Measurements from ENCODE around the gene MED31. TPM values are rescaled to one million over a fixed set of nuclear protein-coding genes. Genes with fewer than 3 reads are reported as not detected.

Gene MED31
- total RNA-seq, 1 donor from 2014 or later, result 17.6 TPM

DNA sequence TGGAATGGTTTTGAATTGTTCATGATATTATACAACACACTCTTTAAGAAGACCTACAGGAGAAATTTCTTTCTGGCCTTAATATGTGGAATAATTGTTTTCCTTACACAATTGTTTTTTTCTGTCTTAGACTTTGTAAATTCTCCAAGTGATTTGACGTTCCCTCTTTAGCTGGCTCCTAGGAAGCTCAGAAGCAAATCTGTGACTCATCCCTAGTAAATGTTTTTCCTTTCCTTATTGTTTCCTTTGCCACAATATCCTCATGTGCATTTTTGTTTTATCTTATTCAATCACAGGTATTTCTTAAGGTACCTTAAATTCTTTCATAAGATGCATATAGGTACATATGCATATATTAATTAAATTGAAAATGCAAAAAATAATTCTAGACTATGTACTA lies 24.4 kb downstream of the MED31 start:
- TF ChIP-seq, protein P1, sequence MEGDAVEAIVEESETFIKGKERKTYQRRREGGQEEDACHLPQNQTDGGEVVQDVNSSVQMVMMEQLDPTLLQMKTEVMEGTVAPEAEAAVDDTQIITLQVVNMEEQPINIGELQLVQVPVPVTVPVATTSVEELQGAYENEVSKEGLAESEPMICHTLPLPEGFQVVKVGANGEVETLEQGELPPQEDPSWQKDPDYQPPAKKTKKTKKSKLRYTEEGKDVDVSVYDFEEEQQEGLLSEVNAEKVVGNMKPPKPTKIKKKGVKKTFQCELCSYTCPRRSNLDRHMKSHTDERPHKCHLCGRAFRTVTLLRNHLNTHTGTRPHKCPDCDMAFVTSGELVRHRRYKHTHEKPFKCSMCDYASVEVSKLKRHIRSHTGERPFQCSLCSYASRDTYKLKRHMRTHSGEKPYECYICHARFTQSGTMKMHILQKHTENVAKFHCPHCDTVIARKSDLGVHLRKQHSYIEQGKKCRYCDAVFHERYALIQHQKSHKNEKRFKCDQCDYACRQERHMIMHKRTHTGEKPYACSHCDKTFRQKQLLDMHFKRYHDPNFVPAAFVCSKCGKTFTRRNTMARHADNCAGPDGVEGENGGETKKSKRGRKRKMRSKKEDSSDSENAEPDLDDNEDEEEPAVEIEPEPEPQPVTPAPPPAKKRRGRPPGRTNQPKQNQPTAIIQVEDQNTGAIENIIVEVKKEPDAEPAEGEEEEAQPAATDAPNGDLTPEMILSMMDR (conservative IDR thresholded peaks at IDR 0.05), result no peak
- no peaks in the 10 kb centered on the region for H3K9me3 Mint-ChIP-seq
- H3K4me3 Mint-ChIP-seq, result no peak overlapping the region
- no peaks in the 10 kb centered on the region for H3K4me1 Mint-ChIP-seq (ENCODE audit: unreplicated experiment)
- no peaks in the 10 kb centered on the region for H3K27me3 Mint-ChIP-seq
- DNase-seq (ENCODE audit: extremely low spot score, unreplicated experiment), result no peak
- no peak overlapping the region for H3K27ac Mint-ChIP-seq
- peaks cover 15% of the 10 kb centered on the region for H3K36me3 Mint-ChIP-seq

DNA sequence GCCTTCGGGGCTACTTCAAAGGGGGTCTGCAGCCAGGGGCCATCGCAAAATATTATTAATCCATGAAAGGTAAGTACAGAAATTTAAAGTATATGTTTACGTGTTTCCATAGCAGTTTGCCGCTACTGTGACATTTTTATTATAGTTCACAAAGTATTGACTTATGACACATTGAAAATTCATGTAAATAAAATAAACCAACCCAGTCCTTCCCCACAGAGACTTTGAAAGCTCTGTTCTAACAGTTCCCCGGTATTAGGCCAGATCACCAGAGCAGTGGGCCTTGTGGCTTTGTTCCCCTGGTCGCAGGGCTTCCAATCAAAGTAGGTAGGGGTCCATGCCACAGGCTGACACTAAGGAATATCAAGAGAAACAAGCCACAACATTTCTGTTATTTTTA lies 24.8 kb downstream of the MED31 start:
- Mint-ChIP-seq H3K27me3 (no peaks in the 10 kb centered on the region), H3K9me3 (no peaks in the 10 kb centered on the region), H3K36me3 (peaks cover 14% of the 10 kb centered on the region), H3K4me1 (ENCODE audit: unreplicated experiment) (no peaks in the 10 kb centered on the region), H3K4me3 (no peak overlapping the region), H3K27ac (no peak overlapping the region)
- no peak for DNase-seq (ENCODE audit: extremely low spot score, unreplicated experiment)
- TF ChIP-seq, protein P1 (conservative IDR thresholded peaks at IDR 0.05), result no peak

DNA sequence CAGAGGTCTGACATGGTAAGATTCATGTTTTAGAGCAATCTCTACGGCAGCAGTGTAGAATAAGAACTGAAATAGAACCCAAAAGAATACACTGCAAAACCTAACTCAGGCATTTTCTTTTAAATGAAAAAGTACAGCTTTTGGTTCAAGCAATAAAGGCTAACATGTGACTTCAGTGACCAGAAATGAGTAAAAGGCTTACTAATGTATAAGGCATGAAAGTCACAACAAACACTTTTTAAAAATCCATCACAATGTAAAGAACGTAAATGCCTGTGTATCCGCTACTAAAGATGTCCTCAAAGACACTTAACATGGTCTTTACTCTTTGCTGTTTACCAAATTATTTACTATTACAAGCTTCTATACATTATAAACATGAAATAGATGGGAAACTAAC lies 27.5 kb downstream of the MED31 start:
- H3K4me3 Mint-ChIP-seq, result no peak overlapping the region
- H3K9me3 Mint-ChIP-seq, result no peaks in the 10 kb centered on the region
- no peaks in the 10 kb centered on the region for H3K4me1 Mint-ChIP-seq (ENCODE audit: unreplicated experiment)
- no peaks in the 10 kb centered on the region for H3K27me3 Mint-ChIP-seq
- H3K36me3 Mint-ChIP-seq, result peaks cover 4% of the 10 kb centered on the region
- DNase-seq (ENCODE audit: extremely low spot score, unreplicated experiment), result no peak
- no peak overlapping the region for H3K27ac Mint-ChIP-seq
- TF ChIP-seq, protein P1 (conservative IDR thresholded peaks at IDR 0.05), result no peak

DNA sequence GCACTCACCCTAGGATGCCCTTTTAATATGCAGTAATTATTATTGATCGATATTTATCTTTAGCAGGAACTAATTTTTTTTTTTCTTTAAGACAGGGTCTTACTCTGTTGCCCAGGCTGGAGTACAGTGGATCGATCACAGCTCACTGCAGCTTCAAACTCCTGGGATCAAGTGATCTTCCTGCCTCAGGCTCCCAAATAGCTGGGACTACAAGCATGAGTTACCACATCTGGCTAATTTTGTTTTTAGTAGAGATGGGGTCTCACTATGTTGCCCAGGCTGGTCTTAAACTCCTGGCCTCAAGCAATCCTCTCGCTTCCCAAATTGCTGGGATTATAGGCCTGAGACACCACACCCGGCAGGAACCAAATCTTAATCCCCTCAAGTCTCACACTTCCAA lies 40.2 kb downstream of the MED31 start:
- H3K4me3 Mint-ChIP-seq, result no peak overlapping the region
- H3K36me3 Mint-ChIP-seq, result peaks cover 15% of the 10 kb centered on the region
- H3K9me3 Mint-ChIP-seq, result no peaks in the 10 kb centered on the region
- TF ChIP-seq, protein P1 (conservative IDR thresholded peaks at IDR 0.05), result no peak
- H3K27me3 Mint-ChIP-seq, result no peaks in the 10 kb centered on the region
- no peak overlapping the region for H3K27ac Mint-ChIP-seq
- DNase-seq (ENCODE audit: extremely low spot score, unreplicated experiment), result no peak
- H3K4me1 Mint-ChIP-seq (ENCODE audit: unreplicated experiment), result no peaks in the 10 kb centered on the region

DNA sequence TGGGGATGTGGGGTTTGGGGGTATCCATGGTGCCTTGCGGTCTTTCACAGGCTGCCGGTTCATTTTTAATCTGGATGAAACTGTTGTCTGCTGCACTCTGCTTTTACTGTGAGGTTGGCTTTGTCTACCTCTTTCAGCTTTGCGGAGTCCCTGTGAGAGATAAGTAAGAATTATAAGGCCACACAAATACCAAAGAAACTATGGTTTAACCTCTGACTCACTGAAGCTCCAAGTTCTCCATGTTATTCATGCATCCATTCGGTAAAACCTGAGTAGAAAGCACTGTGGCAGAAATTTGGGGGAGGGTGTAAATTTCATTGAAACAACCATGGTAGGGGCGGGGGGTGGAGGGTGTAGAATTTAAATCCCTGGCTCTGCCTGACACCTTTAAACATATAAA lies 41.4 kb downstream of the MED31 start:
- peaks cover 22% of the 10 kb centered on the region for H3K36me3 Mint-ChIP-seq
- no peaks in the 10 kb centered on the region for H3K27me3 Mint-ChIP-seq
- TF ChIP-seq, protein P1 (conservative IDR thresholded peaks at IDR 0.05), result no peak
- no peak overlapping the region for H3K27ac Mint-ChIP-seq
- H3K4me1 Mint-ChIP-seq (ENCODE audit: unreplicated experiment), result no peaks in the 10 kb centered on the region
- no peak for DNase-seq (ENCODE audit: extremely low spot score, unreplicated experiment)
- no peak overlapping the region for H3K4me3 Mint-ChIP-seq
- no peaks in the 10 kb centered on the region for H3K9me3 Mint-ChIP-seq

DNA sequence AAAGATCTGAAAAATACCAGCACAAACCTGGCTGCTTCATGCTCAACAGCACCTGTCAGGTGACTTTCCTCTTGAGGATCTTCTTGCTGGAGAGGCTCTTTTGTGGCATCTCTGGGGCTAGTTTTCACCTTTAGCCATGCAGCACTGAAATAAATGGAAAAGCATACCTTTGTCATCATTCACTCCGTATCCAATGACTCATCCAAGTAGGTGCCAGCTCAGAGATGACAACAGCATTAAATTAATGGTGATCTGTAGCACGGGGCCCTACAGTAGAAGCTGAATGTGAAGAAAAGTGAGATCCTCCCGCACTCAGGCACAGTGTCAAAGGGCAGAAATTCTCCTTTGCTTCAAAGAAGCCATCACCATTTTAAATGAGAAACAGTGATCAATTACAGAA lies 43.1 kb downstream of the MED31 start:
- no peaks in the 10 kb centered on the region for H3K4me1 Mint-ChIP-seq (ENCODE audit: unreplicated experiment)
- TF ChIP-seq, protein P1 (conservative IDR thresholded peaks at IDR 0.05), result no peak
- H3K27me3 Mint-ChIP-seq, result no peaks in the 10 kb centered on the region
- peaks cover 17% of the 10 kb centered on the region for H3K36me3 Mint-ChIP-seq
- no peaks in the 10 kb centered on the region for H3K9me3 Mint-ChIP-seq
- no peak for DNase-seq (ENCODE audit: extremely low spot score, unreplicated experiment)
- H3K27ac Mint-ChIP-seq, result no peak overlapping the region
- no peak overlapping the region for H3K4me3 Mint-ChIP-seq
